HCEC 1CT (cell line): ENCODE results near the gene MKRN3.
"Not testable (repeated sequence)": the region's sequence is repeated elsewhere in the genome, so short reads cannot be mapped to it uniquely, and the experiment has no call there.

Experiments
- DNase-seq: peaks from one replicate; pipeline ENCODE4 v3.0.0-alpha.2; 2017

Gene MKRN3

DNA sequence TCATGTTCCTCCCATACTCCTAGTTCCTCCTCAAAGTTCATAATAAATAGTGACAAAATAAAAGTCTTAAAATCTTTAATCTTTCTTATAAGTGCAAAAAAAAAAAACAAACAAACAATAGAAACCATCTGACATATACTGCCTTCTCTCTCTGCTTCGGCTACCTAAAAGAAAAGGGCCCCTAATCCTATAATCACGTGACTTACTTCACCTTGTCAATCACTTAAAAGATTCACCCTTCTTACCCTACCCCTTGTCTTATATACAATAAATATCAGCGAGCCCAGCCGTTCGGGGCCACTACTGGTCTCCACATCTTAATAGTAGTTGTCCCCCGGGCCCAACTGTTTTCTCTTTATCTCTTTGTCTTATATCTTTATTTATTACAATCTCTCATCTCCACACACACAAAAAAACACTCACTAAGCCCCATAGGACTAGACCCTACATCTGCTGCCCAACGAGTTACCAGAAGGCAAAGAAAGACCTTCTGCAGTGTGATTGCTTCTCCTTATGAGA is 28.8 kb downstream of the MKRN3 start:
- DNase-seq: no peak

DNA sequence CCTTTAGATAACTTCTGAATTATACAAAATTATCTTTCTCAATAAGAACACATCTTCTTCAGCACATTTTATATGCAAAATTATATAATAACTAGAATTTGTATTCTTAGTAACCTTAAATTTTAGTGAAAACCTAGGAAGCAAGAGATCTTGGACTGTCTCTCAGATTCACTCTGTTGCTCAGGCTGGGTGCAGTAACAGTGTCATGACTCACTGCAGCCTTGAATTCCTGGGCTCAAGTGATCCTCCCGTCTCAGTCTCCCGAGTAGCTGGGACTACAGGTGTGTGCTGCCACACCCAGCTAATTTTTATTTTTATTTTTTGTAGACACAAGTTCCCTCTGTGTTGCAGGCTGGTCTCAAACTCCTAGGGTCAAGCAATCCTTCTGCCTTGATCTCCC is 29.9 kb downstream of the MKRN3 start:
- no peak for DNase-seq

DNA sequence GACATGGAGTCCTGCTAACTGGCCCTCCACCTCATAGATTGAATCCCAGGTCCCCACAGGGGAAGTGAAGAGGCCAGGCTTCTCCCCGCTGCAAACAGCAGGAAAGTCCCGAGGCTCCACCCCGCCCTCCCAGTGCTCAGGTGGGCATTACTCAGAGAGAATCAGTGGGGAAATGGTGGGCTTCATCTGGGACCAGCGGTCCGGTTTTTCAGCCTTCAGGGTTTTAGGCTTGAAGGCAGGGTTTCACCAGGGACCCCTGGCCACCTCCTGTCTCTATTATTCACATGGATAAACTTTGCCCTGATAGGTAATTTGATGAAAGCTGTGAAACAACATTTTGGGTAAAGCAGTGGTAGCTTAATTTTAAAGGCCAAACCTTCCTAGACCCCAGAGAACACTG is 31.3 kb downstream of the MKRN3 start:
- no peak for DNase-seq

DNA sequence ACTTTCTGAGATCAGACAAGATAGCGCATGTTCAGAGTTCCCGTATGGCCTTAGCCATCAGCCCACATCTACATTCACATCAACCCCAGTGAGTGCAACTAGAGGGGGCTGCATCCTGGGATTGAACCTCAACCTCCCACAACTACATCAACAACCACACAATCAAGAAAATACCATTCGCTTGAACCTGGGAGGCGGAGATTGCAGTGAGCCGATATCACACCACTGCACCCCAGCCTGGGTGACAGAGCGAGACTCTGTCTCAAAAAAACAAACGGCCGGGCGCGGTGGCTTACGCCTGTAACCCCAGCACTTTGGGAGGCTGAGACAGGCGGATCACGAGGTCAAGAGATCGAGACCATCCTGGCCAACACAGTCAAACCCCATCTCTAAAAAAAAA is 31.8 kb downstream of the MKRN3 start:
- not testable (repeated sequence) for DNase-seq

DNA sequence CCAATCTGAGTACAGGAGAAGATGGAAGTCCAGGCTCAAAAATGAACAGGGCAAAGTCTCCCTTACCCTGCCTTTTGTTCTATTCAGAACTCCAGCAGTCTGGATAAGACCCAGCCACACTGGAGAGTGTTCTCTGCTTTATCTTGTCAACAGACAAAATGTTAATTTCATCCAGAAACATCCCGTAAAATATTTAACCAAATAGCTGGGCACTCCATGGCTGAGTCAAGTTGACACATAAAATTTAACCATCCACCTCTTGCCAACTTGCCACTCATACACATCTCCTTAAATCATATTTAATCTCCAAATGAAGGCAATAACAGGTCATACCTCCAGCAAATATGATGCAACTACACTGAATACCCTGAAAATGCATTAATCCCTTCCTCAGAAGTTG is 33.6 kb downstream of the MKRN3 start:
- no peak for DNase-seq

DNA sequence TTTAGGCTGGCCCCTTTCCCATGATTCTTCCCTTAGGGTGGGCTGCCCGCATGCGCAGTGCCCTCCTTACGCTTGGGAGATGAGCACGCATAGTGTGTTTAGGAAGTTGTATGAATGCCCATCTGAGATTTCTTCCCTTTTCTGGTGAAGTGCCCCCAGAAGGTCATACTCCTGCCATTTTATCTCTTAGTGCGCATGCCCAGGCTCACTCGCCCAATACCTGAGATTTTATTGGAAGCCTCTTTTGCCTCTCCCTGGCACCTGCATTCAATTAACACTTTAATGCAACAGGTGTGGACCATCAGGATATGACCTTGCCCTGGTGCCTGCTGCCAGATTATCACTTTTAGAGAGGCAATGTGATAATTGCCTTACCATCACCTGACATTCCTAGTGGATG is 36.6 kb downstream of the MKRN3 start:
- no peak for DNase-seq

DNA sequence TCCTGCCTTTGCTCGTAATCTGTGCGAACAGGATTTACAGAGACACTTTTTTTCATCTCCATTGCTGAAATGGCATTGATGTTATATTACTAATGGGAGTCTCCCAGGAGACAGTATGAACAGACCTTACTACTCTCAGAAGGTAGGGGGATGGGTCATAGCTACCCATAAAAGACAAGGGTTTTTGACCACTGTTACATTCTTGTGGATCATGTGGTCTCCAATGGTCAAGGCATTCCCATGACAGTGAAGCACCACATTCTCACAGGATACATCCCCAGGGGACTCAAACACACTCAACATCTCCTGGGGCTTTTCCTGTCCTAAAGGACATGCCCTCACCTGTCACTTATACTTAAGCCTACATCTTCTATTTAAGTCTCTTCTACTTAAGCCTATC is 40.8 kb downstream of the MKRN3 start:
- DNase-seq: no peak

DNA sequence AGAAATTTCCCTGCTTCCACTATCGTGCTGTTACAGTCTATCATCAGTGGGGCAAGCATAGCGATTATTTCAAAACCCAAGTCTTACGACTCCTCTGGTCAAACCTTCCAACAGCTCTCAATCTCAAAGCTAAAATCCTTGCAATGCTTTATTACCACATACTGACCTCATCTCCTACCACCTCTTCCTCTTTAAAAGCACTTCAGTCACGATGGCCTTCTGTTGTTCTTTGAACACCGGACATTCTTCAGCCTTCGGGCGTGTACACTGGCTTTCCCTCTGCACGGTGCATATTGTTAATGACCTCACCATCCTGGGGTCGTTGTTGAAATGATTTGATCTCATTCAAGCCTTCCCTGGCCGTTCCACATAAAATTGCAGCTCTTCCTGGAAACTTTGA is 51.1 kb downstream of the MKRN3 start:
- DNase-seq: no peak
